Suprapubic skin (tissue), 4 donors: ENCODE results near the gene CLEC18A. TPM values are rescaled to one million over a fixed set of nuclear protein-coding genes. Genes with fewer than 3 reads are reported as not detected.
A peak's percentile ranks its signal among the peaks of the same experiment; 100 is the strongest.

ENCODE experiments used
- DNase-seq, 2 donors: peaks; one replicate each; pipeline ENCODE4 v3.0.0-alpha.2; 2019; ENCODE audit warnings: low spot score in 2 of 2
- H3K27ac ChIP-seq: fragments of 200-600 bp; sonication (generic); one replicate; pipeline ENCODE4 v1.5.1; 2019
- H3K27me3 ChIP-seq: fragments of 200-600 bp; sonication (generic); one replicate; pipeline ENCODE4 v1.5.1; 2019
- H3K36me3 ChIP-seq: fragments of 200-600 bp; sonication (generic); one replicate; pipeline ENCODE4 v1.5.1; 2019
- H3K4me1 ChIP-seq: fragments of 200-600 bp; sonication (generic); one replicate; pipeline ENCODE4 v1.5.1; 2019
- H3K4me3 ChIP-seq: fragments of 200-600 bp; sonication (generic); one replicate; pipeline ENCODE4 v1.5.1; 2019; ENCODE audit warnings: mild to moderate bottlenecking
- H3K9me3 ChIP-seq: fragments of 200-600 bp; sonication (generic); one replicate; pipeline ENCODE4 v1.5.1; 2019
- CTCF ChIP-seq, 2 donors: fragments of 200-600 bp in 1 of 2; fragments of 450-650 bp in 1 of 2; sonication (generic) in 1 of 2; IDR thresholded peaks; one replicate each; pipeline ENCODE4 v1.5.1; 2016 to 2019; ENCODE audit warnings: antibody characterized with exemption in 2 of 2, mild to moderate bottlenecking in 1 of 2, moderate library complexity in 1 of 2
- EP300 ChIP-seq: sonication (generic); formaldehyde crosslinking; IDR thresholded peaks from one replicate; pipeline ENCODE4 v1.6.1; 2017; ENCODE audit warnings: antibody characterized with exemption
- POLR2A ChIP-seq, 2 donors: fragments of 450-650 bp; IDR thresholded peaks; one replicate each; pipeline ENCODE4 v1.6.1; 2017; ENCODE audit warnings: antibody characterized with exemption in 2 of 2, mild to moderate bottlenecking in 2 of 2, moderate library complexity in 2 of 2
- POLR2AphosphoS5 ChIP-seq, 3 donors: sonication (generic); formaldehyde crosslinking; IDR thresholded peaks; one replicate each; pipeline ENCODE4 v1.6.1; 2017; ENCODE audit warnings: antibody characterized with exemption in 3 of 3
- WGBS: methylation state at CpG from one replicate; pipeline ENCODE4 v1.1.5; 2018; 5-methylcytosine and 5-hydroxymethylcytosine counted together
- total RNA-seq, 4 donors: library from RNA; depleted of rRNA; stranded (reverse); fragments of >200 nt; gene quantifications; one replicate each; pipeline ENCODE4 v1.1.0, GENCODE V29; 2016

The CLEC18A gene
- total RNA-seq, 4 donors from 2014 or later = 0.87 to 2.9 (median 1.5) TPM

DNA sequence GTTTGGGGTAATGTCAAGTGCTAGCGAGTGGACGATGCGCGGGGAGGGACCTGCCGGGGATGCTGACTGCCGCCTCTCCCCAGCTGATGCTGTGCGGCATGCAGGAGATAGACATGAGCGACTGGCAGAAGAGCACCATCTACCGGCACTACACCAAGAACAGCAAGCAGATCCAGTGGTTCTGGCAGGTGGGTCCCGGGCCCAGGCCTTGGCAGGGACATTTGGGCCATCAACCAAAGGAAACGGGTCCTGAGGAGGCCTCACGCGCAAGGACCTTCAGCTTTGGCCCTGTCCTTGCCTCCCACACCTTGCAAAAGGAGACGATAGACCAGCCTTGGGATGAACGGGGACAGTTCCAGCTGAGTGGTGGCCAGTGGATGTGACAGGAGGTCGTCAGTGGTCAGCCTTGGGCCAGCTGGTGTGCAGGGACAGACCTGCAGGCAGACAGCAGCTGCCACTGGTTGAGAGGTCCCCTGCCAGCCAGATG, 13.6 kb upstream of the CLEC18A start:
- Histone ChIP-seq H3K4me3 (no peak overlapping the region), H3K4me1 (no peaks in the 10 kb centered on the region), H3K27ac (no peak overlapping the region), H3K27me3 (no peaks in the 10 kb centered on the region), H3K9me3 (no peaks in the 10 kb centered on the region), H3K36me3 (peaks cover 92% of the 10 kb centered on the region)
- WGBS = 91% methylated on average over 16 of the region's 16 CpGs
- TF ChIP-seq CTCF (IDR thresholded peaks at IDR 0.05) = no peak
- TF ChIP-seq POLR2A (IDR thresholded peaks at IDR 0.05) = no peak
- no peak for TF ChIP-seq POLR2AphosphoS5 (IDR thresholded peaks at IDR 0.05)
- TF ChIP-seq EP300 = no peak
- DNase-seq = peak in 1 of 2 donors; percentile 67

- Histone ChIP-seq H3K4me1 (no peaks in the 10 kb centered on the region), H3K27me3 (no peaks in the 10 kb centered on the region), H3K36me3 (peaks cover 75% of the 10 kb centered on the region), H3K9me3 (no peaks in the 10 kb centered on the region), H3K4me3 (no peak overlapping the region), H3K27ac (no peak overlapping the region)
- 92% methylated on average over 27 of the region's 28 CpGs for WGBS
- no peak for TF ChIP-seq POLR2A (IDR thresholded peaks at IDR 0.05)
- peak in 1 of 2 donors; percentile 55 for DNase-seq
Measured at GRCh38 chr16:69938981-69939820, 11.9 kb upstream of the CLEC18A start.

- Histone ChIP-seq H3K27me3 (no peaks in the 10 kb centered on the region), H3K4me1 (no peaks in the 10 kb centered on the region), H3K4me3 (no peak overlapping the region), H3K36me3 (peaks cover 67% of the 10 kb centered on the region), H3K27ac (no peak overlapping the region), H3K9me3 (no peaks in the 10 kb centered on the region)
- 95% methylated on average over 17 of the region's 26 CpGs for WGBS
- DNase-seq = peak in 1 of 2 donors; percentile 67
- TF ChIP-seq CTCF (IDR thresholded peaks at IDR 0.05) (no peak), EP300 (no peak), POLR2AphosphoS5 (IDR thresholded peaks at IDR 0.05) (no peak), POLR2A (IDR thresholded peaks at IDR 0.05) (no peak)
Measured at GRCh38 chr16:69939821-69940585, 11.1 kb upstream of the CLEC18A start.

GRCh38 chr16:69940676-69941075, 10.5 kb upstream of the CLEC18A start:
- DNase-seq = peak in 1 of 2 donors; percentile 66
- TF ChIP-seq EP300 (no peak), CTCF (IDR thresholded peaks at IDR 0.05) (no peak), POLR2AphosphoS5 (IDR thresholded peaks at IDR 0.05) (no peak), POLR2A (IDR thresholded peaks at IDR 0.05) (no peak)
- no peak overlapping the region for H3K27ac ChIP-seq
- H3K27me3 ChIP-seq = no peaks in the 10 kb centered on the region
- H3K9me3 ChIP-seq = no peaks in the 10 kb centered on the region
- WGBS = 96% methylated on average over 13 of the region's 13 CpGs
- peaks cover 60% of the 10 kb centered on the region for H3K36me3 ChIP-seq
- H3K4me1 ChIP-seq = no peaks in the 10 kb centered on the region
- no peak overlapping the region for H3K4me3 ChIP-seq

- Histone ChIP-seq H3K9me3 (no peaks in the 10 kb centered on the region), H3K4me3 (no peak overlapping the region), H3K36me3 (peaks cover 52% of the 10 kb centered on the region), H3K4me1 (no peaks in the 10 kb centered on the region), H3K27ac (peak overlapping the region; percentile 38), H3K27me3 (no peaks in the 10 kb centered on the region)
- peak; percentile 73 to 76 for DNase-seq
- 86% methylated on average over 26 of the region's 28 CpGs for WGBS
- TF ChIP-seq CTCF (IDR thresholded peaks at IDR 0.05) = no peak
- peak in 2 of 3 donors; percentile 6 to 76 for TF ChIP-seq POLR2AphosphoS5 (IDR thresholded peaks at IDR 0.05)
- TF ChIP-seq POLR2A (IDR thresholded peaks at IDR 0.05) = no peak
- TF ChIP-seq EP300 = no peak
Measured at GRCh38 chr16:69941251-69942098, 9.7 kb upstream of the CLEC18A start.
